Measurements from ENCODE around the gene AHSA1.

GRCh38 chr14:77467801-77468200, 9.9 kb downstream of the AHSA1 start:
- TF ChIP-seq FOXA1 (IDR thresholded peaks at IDR 0.05) (no peak), SUZ12 (IDR thresholded peaks at IDR 0.05) (no peak)
